ENCODE results near the gene BTF3L4. TPM values are rescaled to one million over a fixed set of nuclear protein-coding genes. Genes with fewer than 3 reads are reported as not detected.
A peak's percentile ranks its signal among the peaks of the same experiment; 100 is the strongest.
"Not testable (repeated sequence)": the region's sequence is repeated elsewhere in the genome, so short reads cannot be mapped to it uniquely, and the experiment has no call there.

BTF3L4 gene
- polyA plus RNA-seq, 1 experiment = 86.6 TPM

DNA sequence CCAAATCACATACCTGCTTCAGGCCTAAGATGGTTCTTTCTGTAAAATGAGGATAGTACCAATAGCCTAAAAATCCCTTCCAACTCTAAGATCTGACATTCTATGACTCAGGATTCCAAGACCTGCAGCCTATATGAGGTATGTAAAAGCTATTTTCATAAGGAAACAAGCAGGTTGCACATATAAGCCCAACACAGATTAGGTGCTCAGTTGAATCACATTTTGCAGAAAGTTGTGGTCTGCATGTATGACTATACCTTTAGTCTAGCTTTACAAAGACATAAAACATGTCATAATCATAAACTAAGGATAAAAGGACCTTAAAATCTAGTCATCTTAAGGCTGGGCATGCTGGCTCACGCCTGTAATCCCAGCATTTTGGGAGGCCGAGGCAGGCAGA, 29.8 kb upstream of the BTF3L4 start:
- ChIA-PET CTCF (no interaction called here), POLR2A (no interaction called here)
- Histone ChIP-seq H3K9me3 (ENCODE audit: control insufficient read depth, insufficient read depth, low read length) (no peaks in the 10 kb centered on the region), H3K27ac (ENCODE audit: low read depth, low read length) (no peak overlapping the region), H3K27me3 (ENCODE audit: control insufficient read depth, insufficient read depth, low read length) (no peaks in the 10 kb centered on the region), H3K4me3 (ENCODE audit: low read depth, low read length) (no peak overlapping the region)
- TF ChIP-seq, protein P1, sequence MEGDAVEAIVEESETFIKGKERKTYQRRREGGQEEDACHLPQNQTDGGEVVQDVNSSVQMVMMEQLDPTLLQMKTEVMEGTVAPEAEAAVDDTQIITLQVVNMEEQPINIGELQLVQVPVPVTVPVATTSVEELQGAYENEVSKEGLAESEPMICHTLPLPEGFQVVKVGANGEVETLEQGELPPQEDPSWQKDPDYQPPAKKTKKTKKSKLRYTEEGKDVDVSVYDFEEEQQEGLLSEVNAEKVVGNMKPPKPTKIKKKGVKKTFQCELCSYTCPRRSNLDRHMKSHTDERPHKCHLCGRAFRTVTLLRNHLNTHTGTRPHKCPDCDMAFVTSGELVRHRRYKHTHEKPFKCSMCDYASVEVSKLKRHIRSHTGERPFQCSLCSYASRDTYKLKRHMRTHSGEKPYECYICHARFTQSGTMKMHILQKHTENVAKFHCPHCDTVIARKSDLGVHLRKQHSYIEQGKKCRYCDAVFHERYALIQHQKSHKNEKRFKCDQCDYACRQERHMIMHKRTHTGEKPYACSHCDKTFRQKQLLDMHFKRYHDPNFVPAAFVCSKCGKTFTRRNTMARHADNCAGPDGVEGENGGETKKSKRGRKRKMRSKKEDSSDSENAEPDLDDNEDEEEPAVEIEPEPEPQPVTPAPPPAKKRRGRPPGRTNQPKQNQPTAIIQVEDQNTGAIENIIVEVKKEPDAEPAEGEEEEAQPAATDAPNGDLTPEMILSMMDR (IDR thresholded peaks at IDR 0.05; ENCODE audit: low read depth, low read length) = no peak
- no peak for DNase-seq (ENCODE audit: low read depth, low spot score)

DNA sequence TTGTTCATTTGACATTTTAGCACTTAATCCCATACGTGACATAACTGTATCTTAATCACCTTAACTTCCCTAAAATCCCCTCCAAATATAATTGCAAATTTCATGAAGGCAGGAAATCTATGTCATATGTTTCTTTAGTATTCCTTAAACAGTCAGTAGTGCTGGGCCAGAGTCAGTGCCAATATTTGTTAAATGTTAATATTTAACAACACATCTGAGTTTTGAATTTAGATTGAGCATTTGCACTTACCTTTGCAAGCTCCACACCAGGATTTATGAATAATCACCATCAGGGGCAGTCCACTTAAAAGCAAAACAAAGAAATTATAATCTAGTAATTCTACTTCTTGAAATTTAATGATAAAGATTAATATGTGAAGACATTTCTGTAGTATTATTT, 27.8 kb upstream of the BTF3L4 start:
- no peak for DNase-seq (ENCODE audit: low read depth, low spot score)
- ChIA-PET CTCF (no interaction called here), POLR2A (no interaction called here)
- no peaks in the 10 kb centered on the region for H3K27me3 ChIP-seq (ENCODE audit: control insufficient read depth, insufficient read depth, low read length)
- no peak overlapping the region for H3K4me3 ChIP-seq (ENCODE audit: low read depth, low read length)
- no peaks in the 10 kb centered on the region for H3K9me3 ChIP-seq (ENCODE audit: control insufficient read depth, insufficient read depth, low read length)
- TF ChIP-seq, protein P1 (IDR thresholded peaks at IDR 0.05; ENCODE audit: low read depth, low read length) = no peak
- no peak overlapping the region for H3K27ac ChIP-seq (ENCODE audit: low read depth, low read length)

DNA sequence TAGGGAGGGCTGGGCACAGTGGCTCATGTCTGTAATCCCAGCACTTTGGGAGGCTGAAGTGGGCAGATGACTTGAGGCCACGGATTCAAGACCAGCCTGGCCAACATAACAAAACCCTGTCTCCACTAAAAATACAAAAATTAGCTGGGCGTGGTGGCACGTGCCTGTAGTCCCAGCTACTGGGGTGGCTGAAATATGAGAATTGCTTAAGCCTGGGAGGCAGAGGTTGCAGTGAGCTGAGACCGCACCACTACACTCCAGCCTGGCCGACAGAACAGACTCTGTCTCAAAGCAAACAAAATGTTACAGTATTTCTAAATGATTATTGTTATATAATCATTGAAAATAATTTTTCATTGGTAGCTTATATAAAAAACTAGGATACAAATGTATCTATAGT, 27.3 kb upstream of the BTF3L4 start:
- H3K9me3 ChIP-seq (ENCODE audit: control insufficient read depth, insufficient read depth, low read length); H3K27ac ChIP-seq (ENCODE audit: low read depth, low read length); POLR2A ChIA-PET; DNase-seq (ENCODE audit: low read depth, low spot score); CTCF ChIA-PET; H3K27me3 ChIP-seq (ENCODE audit: control insufficient read depth, insufficient read depth, low read length); H3K4me3 ChIP-seq (ENCODE audit: low read depth, low read length): not testable (repeated sequence)

DNA sequence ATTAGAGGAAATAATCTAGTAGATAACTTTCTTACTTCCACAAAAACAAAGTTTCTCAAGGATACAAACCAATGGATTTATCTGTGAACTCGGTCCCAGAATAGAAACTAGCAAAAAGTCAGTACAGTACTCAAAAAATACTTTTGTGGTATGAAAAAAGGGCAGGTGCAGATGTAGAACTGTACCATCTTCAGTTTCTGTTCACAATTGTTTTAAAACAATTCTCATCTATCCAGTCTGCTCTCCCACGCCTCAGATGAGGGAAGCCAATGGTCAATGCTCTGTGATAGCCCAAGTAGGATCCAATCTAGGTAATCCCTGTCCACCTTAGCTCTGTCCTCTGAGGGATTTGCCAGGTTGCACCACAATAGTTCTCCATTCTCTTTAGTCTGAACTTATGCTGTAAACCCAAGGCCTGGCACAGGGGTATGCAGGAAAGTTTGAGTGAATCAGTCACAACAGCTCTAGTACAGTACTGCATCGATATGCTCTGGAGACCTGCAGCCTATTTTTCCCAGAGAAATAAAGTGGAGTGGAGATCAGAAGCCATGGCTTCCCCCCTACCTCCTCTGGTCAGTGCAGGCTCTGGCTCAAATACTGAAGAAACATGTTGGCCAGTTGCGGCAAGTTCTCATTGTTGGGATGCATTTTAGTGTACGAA, 23.8 kb upstream of the BTF3L4 start:
- TF ChIP-seq, protein P1 (IDR thresholded peaks at IDR 0.05; ENCODE audit: low read depth, low read length) = no peak
- peak overlapping the region; percentile 97 for H3K4me3 ChIP-seq (ENCODE audit: low read depth, low read length)
- H3K27me3 ChIP-seq (ENCODE audit: control insufficient read depth, insufficient read depth, low read length) = no peaks in the 10 kb centered on the region
- DNase-seq (ENCODE audit: low read depth, low spot score) = no peak
- no peaks in the 10 kb centered on the region for H3K9me3 ChIP-seq (ENCODE audit: control insufficient read depth, insufficient read depth, low read length)
- CTCF ChIA-PET = interaction anchor here (1.6 kb wide), 1 partner anchor 136 kb away, joined by 4 read pairs; no protein-coding TSS in a partner anchor
- POLR2A ChIA-PET = interaction anchor here (0.6 kb wide), 1 partner anchor 312 kb away, joined by 4 read pairs; no protein-coding TSS in a partner anchor
- peak overlapping the region; percentile 92 for H3K27ac ChIP-seq (ENCODE audit: low read depth, low read length)

DNA sequence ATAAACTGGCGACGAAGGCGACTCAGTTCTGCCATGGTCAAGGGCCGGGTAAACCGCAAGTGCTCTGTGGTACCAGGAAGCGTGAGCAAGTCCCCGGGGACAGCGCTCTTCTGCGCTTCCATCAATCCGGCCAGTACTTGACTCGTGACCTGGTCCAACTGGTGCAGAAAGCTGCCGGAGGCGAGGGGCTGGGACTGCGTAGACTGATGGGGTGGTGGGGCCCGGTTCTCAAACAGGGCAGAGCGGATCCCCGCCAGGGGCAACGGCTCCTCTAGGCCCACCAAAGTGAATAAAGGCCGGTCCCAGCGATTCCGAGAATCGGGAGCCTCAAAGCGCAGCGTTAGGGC, 23.3 kb upstream of the BTF3L4 start:
- POLR2A ChIA-PET = interaction anchor here (1.0 to 1.4 kb wide), 2 partner anchors 23 to 27 kb away, joined by 3 to 9 read pairs; partner anchors contain the start of genes BTF3L4 and TXNDC12
- no peak for DNase-seq (ENCODE audit: low read depth, low spot score)
- CTCF ChIA-PET = interaction anchor here (1.6 kb wide), 1 partner anchor 136 kb away, joined by 4 read pairs; no protein-coding TSS in a partner anchor
- H3K9me3 ChIP-seq (ENCODE audit: control insufficient read depth, insufficient read depth, low read length) = no peaks in the 10 kb centered on the region
- TF ChIP-seq, protein P1 (IDR thresholded peaks at IDR 0.05; ENCODE audit: low read depth, low read length) = no peak
- no peaks in the 10 kb centered on the region for H3K27me3 ChIP-seq (ENCODE audit: control insufficient read depth, insufficient read depth, low read length)
- H3K27ac ChIP-seq (ENCODE audit: low read depth, low read length) = peak overlapping the region; percentile 92
- H3K4me3 ChIP-seq (ENCODE audit: low read depth, low read length) = peak overlapping the region; percentile 97

Measured in AG04450 (cell line).